K562 (cell line): ENCODE measurements around the gene CD320. TPM values are rescaled to one million over a fixed set of nuclear protein-coding genes. Genes with fewer than 3 reads are reported as not detected.

Experiments
- BACH1 ChIP-seq: fragments of 200-800 bp; sonication (Bioruptor generic); IDR thresholded peaks from 2 replicates; pipeline ENCODE4 v1.6.1; 2016; ENCODE audit warnings: missing genetic modification characterization, missing compliant biosample characterization
- CREBBP ChIP-seq: IDR thresholded peaks from one replicate; pipeline ENCODE4 v1.6.1; 2012; ENCODE audit warnings: low read depth, mild to moderate bottlenecking, control low read depth, inconsistent platforms, low read length
- GTF2A2 ChIP-seq: IDR thresholded peaks from 2 replicates; pipeline ENCODE4 v1.6.1; 2016; ENCODE audit warnings: mild to moderate bottlenecking, missing genetic modification characterization, missing compliant biosample characterization
- NEUROD1 ChIP-seq: fragments of 150-350 bp; IDR thresholded peaks from 2 replicates; pipeline ENCODE4 v1.6.1; 2014; ENCODE audit warnings: borderline replicate concordance, low read length, low read depth; ENCODE audit not compliant: partially characterized antibody
- PHB ChIP-seq: fragments of 250-450 bp; sonication (Bioruptor Pico); IDR thresholded peaks from 2 replicates; pipeline ENCODE4 v1.5.0; 2021
- PRMT5 ChIP-seq: sonication (generic); formaldehyde crosslinking; IDR thresholded peaks from 2 replicates; pipeline ENCODE4 v1.5.0; 2020; ENCODE audit warnings: missing genetic modification reagents
- TAF1 ChIP-seq: IDR thresholded peaks from 2 replicates; pipeline ENCODE4 v1.6.1; 2011; ENCODE audit warnings: mild to moderate bottlenecking, low read length, moderate library complexity; ENCODE audit not compliant: insufficient read depth, control insufficient read depth, severe bottlenecking; ENCODE audit errors: extremely low read depth
- ZNF12 ChIP-seq: sonication (generic); formaldehyde crosslinking; IDR thresholded peaks from 2 replicates; pipeline ENCODE4 v1.4.0; 2020; ENCODE audit warnings: mild to moderate bottlenecking, missing genetic modification reagents
- ZNF133 ChIP-seq: fragments of 250-450 bp; sonication (Bioruptor Pico); IDR thresholded peaks from 2 replicates; pipeline ENCODE4 v1.4.0; 2020; ENCODE audit warnings: mild to moderate bottlenecking
- polyA plus RNA-seq, 8 experiments: library from polyadenylated mRNA; depleted of rRNA in 4 of 8; stranded (reverse) in 5 of 8; unstranded in 3 of 8; fragments of >200 nt; fragmentation: Nextera tagmentation in 2 of 8; fragmentation: Illumina TruSeq in 1 of 8; extraction: Ambion mirVana in 2 of 8; extraction: Trizol in 1 of 8; gene quantifications; 2 replicates each; pipeline versions ENCODE4 v1.2.1 to v1.2.3, GENCODE V29; 2011 to 2014; ENCODE audit warnings: inconsistent platforms in 1 of 8, missing spikeins in 1 of 8
- total RNA-seq, 7 experiments: library from RNA; depleted of rRNA in 6 of 7; stranded (reverse); fragments of >200 nt in 6 of 7; fragmentation: Illumina TruSeq in 2 of 7; extraction: Trizol in 2 of 7; gene quantifications; 2 replicates each; pipeline versions ENCODE4 v1.2.1 to v1.2.3, GENCODE V29; 2011 to 2021; ENCODE audit warnings: low replicate concordance in 1 of 7
- TF ChIP-seq, protein P1 (sequence below): sonication (generic); formaldehyde crosslinking; IDR thresholded peaks from 2 replicates; pipeline ENCODE4 v1.8.1; 2023; ENCODE audit warnings: mild to moderate bottlenecking, missing genetic modification reagents
- TF ChIP-seq, protein P2 (sequence below): fragments of 450-650 bp; IDR thresholded peaks from 2 replicates; pipeline ENCODE4 v1.7.0; 2016; ENCODE audit warnings: borderline replicate concordance
- TF ChIP-seq, protein P3 (sequence below): fragments of 450-650 bp; IDR thresholded peaks from 2 replicates; pipeline ENCODE4 v1.6.1; 2016; ENCODE audit warnings: mild to moderate bottlenecking, moderate library complexity

Gene CD320
- total and polyA plus RNA-seq, 9 of the 15 experiments (the other 6 are each of a cell fraction or from before 2014, with no cell fraction given): 0.45 to 94.5 (median 34.4) TPM

DNA sequence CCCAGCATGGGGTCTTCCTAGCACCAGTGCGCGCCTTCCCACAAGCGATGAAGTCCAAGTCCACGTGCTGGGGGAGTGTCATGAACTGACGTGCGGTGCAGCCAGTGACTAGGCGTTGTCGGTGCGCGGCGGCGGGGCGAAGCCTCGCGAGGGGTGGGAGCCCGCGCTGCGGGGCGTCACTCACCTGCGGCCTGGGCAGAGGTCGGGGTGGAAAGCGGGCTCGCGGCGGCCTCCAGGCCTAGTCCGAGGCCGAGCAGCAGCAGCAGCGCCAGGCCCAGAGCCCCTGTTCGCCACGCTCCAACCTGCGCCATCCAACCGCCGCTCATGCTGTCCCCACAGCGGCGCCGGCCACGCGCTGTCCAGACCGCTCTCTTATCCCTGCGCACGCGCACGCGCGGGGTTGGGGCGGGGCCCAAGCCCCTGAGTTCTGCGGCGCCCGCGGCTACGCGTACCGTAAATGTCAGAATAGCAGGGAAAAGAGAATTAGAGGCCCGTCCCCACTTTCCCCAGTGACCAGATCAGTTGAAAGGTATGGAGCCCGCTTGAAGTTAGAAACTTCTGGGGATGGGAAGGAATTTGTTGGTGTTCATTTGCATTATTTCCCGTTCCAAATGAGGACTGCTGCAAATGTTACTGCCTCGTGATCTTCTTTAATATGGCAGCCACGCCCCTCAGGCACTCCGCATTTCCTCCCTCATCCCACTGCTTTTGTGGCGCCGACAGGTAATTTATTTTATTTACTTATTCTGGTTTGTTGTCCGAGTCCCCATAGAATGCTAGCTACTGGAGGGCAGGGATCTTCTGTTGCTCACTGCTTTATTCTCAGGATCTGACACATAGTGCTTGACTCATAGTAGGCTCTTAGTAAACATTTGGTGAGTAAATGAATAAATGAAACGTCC lies at the start of gene CD320 (continued):
- TF ChIP-seq ZNF133 (CRISPR knock-in tag) (no peak), PHB (CRISPR knock-in tag) (no peak), BACH1 (tag) (no peak), ZNF12 (CRISPR knock-in tag) (peak; percentile 88), TAF1 (peak; percentile 49), GTF2A2 (no peak), NEUROD1 (peak; percentile 78), PRMT5 (CRISPR knock-in tag) (no peak), CREBBP (no peak)
- TF ChIP-seq, protein P1, sequence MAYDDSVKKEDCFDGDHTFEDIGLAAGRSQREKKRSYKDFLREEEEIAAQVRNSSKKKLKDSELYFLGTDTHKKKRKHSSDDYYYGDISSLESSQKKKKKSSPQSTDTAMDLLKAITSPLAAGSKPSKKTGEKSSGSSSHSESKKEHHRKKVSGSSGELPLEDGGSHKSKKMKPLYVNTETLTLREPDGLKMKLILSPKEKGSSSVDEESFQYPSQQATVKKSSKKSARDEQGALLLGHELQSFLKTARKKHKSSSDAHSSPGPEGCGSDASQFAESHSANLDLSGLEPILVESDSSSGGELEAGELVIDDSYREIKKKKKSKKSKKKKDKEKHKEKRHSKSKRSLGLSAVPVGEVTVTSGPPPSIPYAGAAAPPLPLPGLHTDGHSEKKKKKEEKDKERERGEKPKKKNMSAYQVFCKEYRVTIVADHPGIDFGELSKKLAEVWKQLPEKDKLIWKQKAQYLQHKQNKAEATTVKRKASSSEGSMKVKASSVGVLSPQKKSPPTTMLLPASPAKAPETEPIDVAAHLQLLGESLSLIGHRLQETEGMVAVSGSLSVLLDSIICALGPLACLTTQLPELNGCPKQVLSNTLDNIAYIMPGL (CRISPR knock-in tag): peak; percentile 79
- TF ChIP-seq, protein P2, sequence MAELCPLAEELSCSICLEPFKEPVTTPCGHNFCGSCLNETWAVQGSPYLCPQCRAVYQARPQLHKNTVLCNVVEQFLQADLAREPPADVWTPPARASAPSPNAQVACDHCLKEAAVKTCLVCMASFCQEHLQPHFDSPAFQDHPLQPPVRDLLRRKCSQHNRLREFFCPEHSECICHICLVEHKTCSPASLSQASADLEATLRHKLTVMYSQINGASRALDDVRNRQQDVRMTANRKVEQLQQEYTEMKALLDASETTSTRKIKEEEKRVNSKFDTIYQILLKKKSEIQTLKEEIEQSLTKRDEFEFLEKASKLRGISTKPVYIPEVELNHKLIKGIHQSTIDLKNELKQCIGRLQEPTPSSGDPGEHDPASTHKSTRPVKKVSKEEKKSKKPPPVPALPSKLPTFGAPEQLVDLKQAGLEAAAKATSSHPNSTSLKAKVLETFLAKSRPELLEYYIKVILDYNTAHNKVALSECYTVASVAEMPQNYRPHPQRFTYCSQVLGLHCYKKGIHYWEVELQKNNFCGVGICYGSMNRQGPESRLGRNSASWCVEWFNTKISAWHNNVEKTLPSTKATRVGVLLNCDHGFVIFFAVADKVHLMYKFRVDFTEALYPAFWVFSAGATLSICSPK: no peak
- TF ChIP-seq, protein P3, sequence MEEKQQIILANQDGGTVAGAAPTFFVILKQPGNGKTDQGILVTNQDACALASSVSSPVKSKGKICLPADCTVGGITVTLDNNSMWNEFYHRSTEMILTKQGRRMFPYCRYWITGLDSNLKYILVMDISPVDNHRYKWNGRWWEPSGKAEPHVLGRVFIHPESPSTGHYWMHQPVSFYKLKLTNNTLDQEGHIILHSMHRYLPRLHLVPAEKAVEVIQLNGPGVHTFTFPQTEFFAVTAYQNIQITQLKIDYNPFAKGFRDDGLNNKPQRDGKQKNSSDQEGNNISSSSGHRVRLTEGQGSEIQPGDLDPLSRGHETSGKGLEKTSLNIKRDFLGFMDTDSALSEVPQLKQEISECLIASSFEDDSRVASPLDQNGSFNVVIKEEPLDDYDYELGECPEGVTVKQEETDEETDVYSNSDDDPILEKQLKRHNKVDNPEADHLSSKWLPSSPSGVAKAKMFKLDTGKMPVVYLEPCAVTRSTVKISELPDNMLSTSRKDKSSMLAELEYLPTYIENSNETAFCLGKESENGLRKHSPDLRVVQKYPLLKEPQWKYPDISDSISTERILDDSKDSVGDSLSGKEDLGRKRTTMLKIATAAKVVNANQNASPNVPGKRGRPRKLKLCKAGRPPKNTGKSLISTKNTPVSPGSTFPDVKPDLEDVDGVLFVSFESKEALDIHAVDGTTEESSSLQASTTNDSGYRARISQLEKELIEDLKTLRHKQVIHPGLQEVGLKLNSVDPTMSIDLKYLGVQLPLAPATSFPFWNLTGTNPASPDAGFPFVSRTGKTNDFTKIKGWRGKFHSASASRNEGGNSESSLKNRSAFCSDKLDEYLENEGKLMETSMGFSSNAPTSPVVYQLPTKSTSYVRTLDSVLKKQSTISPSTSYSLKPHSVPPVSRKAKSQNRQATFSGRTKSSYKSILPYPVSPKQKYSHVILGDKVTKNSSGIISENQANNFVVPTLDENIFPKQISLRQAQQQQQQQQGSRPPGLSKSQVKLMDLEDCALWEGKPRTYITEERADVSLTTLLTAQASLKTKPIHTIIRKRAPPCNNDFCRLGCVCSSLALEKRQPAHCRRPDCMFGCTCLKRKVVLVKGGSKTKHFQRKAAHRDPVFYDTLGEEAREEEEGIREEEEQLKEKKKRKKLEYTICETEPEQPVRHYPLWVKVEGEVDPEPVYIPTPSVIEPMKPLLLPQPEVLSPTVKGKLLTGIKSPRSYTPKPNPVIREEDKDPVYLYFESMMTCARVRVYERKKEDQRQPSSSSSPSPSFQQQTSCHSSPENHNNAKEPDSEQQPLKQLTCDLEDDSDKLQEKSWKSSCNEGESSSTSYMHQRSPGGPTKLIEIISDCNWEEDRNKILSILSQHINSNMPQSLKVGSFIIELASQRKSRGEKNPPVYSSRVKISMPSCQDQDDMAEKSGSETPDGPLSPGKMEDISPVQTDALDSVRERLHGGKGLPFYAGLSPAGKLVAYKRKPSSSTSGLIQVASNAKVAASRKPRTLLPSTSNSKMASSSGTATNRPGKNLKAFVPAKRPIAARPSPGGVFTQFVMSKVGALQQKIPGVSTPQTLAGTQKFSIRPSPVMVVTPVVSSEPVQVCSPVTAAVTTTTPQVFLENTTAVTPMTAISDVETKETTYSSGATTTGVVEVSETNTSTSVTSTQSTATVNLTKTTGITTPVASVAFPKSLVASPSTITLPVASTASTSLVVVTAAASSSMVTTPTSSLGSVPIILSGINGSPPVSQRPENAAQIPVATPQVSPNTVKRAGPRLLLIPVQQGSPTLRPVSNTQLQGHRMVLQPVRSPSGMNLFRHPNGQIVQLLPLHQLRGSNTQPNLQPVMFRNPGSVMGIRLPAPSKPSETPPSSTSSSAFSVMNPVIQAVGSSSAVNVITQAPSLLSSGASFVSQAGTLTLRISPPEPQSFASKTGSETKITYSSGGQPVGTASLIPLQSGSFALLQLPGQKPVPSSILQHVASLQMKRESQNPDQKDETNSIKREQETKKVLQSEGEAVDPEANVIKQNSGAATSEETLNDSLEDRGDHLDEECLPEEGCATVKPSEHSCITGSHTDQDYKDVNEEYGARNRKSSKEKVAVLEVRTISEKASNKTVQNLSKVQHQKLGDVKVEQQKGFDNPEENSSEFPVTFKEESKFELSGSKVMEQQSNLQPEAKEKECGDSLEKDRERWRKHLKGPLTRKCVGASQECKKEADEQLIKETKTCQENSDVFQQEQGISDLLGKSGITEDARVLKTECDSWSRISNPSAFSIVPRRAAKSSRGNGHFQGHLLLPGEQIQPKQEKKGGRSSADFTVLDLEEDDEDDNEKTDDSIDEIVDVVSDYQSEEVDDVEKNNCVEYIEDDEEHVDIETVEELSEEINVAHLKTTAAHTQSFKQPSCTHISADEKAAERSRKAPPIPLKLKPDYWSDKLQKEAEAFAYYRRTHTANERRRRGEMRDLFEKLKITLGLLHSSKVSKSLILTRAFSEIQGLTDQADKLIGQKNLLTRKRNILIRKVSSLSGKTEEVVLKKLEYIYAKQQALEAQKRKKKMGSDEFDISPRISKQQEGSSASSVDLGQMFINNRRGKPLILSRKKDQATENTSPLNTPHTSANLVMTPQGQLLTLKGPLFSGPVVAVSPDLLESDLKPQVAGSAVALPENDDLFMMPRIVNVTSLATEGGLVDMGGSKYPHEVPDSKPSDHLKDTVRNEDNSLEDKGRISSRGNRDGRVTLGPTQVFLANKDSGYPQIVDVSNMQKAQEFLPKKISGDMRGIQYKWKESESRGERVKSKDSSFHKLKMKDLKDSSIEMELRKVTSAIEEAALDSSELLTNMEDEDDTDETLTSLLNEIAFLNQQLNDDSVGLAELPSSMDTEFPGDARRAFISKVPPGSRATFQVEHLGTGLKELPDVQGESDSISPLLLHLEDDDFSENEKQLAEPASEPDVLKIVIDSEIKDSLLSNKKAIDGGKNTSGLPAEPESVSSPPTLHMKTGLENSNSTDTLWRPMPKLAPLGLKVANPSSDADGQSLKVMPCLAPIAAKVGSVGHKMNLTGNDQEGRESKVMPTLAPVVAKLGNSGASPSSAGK: peak; percentile 98
